Measurements from ENCODE around the gene MAOB. TPM values are rescaled to one million over a fixed set of nuclear protein-coding genes. Genes with fewer than 3 reads are reported as not detected.

MAOB gene
- total RNA-seq, 1 experiment from 2014 or later, result 1.1 TPM

GRCh38 chrX:43744284-43744683 is 138.0 kb downstream of the MAOB start:
- Histone ChIP-seq H2BK15ac (ENCODE audit: low read depth, low read length) (no peak overlapping the region), H2BK20ac (ENCODE audit: low read depth, low read length, poor library complexity, severe bottlenecking) (no peak overlapping the region), H4K5ac (ENCODE audit: insufficient read length, low read depth, low read length) (no peak overlapping the region), H4K8ac (replicated peaks; ENCODE audit: insufficient read length, low read depth, low read length) (no peak overlapping the region), H2AK5ac (ENCODE audit: insufficient read length, low read length) (no peak overlapping the region), H4K20me1 (ENCODE audit: control insufficient read depth, insufficient read depth, insufficient read length) (no peaks in the 10 kb centered on the region), H3K4me1 (ENCODE audit: insufficient read depth, low read length) (no peaks in the 10 kb centered on the region), H3T11ph (ENCODE audit: low read length) (no peak overlapping the region), H3K79me1 (ENCODE audit: insufficient read depth, low read depth, low read length, poor library complexity, severe bottlenecking) (no peaks in the 10 kb centered on the region), H3K56ac (ENCODE audit: insufficient read length, low read depth, low read length) (no peak overlapping the region), H3K79me2 (ENCODE audit: insufficient read depth, low read length) (no peaks in the 10 kb centered on the region), H3K27me3 (ENCODE audit: insufficient read depth, low read length) (no peaks in the 10 kb centered on the region), H4K91ac (ENCODE audit: insufficient read length, low read depth, low read length) (no peak overlapping the region), H3K14ac (ENCODE audit: insufficient read depth, low read length) (no peak overlapping the region), H3K9ac (ENCODE audit: extremely low read depth, insufficient read length, low read length) (no peak overlapping the region), H3K9me3 (ENCODE audit: control insufficient read depth, low read depth, low read length) (no peaks in the 10 kb centered on the region), H2BK12ac (ENCODE audit: insufficient read length, low read depth, low read length) (no peak overlapping the region), H3K4ac (ENCODE audit: low read depth, low read length) (no peak overlapping the region), H3K23me2 (ENCODE audit: insufficient read length, low read depth, low read length, poor library complexity, severe bottlenecking) (no peaks in the 10 kb centered on the region), H3K23ac (ENCODE audit: insufficient read length, low read depth, low read length) (no peak overlapping the region), H2AFZ (ENCODE audit: low read length) (no peak overlapping the region), H3K4me2 (ENCODE audit: insufficient read depth, insufficient read length, low read length) (no peak overlapping the region), H2BK120ac (ENCODE audit: low read depth, low read length, poor library complexity, severe bottlenecking) (no peak overlapping the region), H3K18ac (ENCODE audit: insufficient read length, low read depth, low read length) (no peak overlapping the region), H3K27ac (ENCODE audit: insufficient read length, low read depth, low read length) (no peak overlapping the region), H2BK5ac (ENCODE audit: insufficient read length, low read length) (no peak overlapping the region)
- no peak for TF ChIP-seq CTCF (conservative IDR thresholded peaks at IDR 0.05)
- no peak for DNase-seq
- no peak overlapping the region for H3K27ac Mint-ChIP-seq
- H3K9me3 Mint-ChIP-seq, result peaks cover 33 to 59% of the 10 kb centered on the region in 2 experiments; a peak in 4 of 5 replicates
- H3K4me3 Mint-ChIP-seq, result no peak overlapping the region
- no peaks in the 10 kb centered on the region for H3K36me3 Mint-ChIP-seq (ENCODE audit: insufficient read depth in 1 of 3, low read depth in 3 of 3)
- H3K4me1 Mint-ChIP-seq, result no peaks in the 10 kb centered on the region
- no peaks in the 10 kb centered on the region; the same call in 1 of the 2 replicates for H3K27me3 Mint-ChIP-seq (ENCODE audit: low read depth)
- no CpG with 5 or more reads among the region's 3 CpGs for WGBS (ENCODE audit: extremely low coverage, insufficient read length, low lambda C conversion rate)
